ENCODE measurements around the gene MAP1LC3B.
"Not testable (repeated sequence)": the region's sequence is repeated elsewhere in the genome, so short reads cannot be mapped to it uniquely, and the experiment has no call there.

MAP1LC3B gene

GRCh38 chr16:87380881-87381280, 11.3 kb upstream of the MAP1LC3B start:
- no peak for DNase-seq (ENCODE audit: low spot score)

- no peak for DNase-seq (ENCODE audit: low spot score)
These were observed 9.9 kb upstream of the MAP1LC3B start for GRCh38 chr16:87382023-87382785.

- DNase-seq (ENCODE audit: low spot score): peak; percentile 91
These were observed 8.5 kb upstream of the MAP1LC3B start, which contains the start of gene FBXO31 for GRCh38 chr16:87383505-87384161. Gene FBXO31 (minus strand): TSS chr16:87383776. CDS start chr16:87383744, 32 bp downstream.

- no peak for DNase-seq (ENCODE audit: low spot score)
These were observed 7.8 kb upstream of the MAP1LC3B start for GRCh38 chr16:87384162-87384874.

GRCh38 chr16:87384875-87385167, 7.3 kb upstream of the MAP1LC3B start:
- not testable (repeated sequence) for DNase-seq (ENCODE audit: low spot score)

GRCh38 chr16:87387942-87388817, 4.0 kb upstream of the MAP1LC3B start:
- DNase-seq (ENCODE audit: low spot score): peak; percentile 99

- no peak for DNase-seq (ENCODE audit: low spot score)
These were observed 3.4 kb upstream of the MAP1LC3B start for GRCh38 chr16:87388818-87389134.

- DNase-seq (ENCODE audit: low spot score): no peak
These were observed 2.9 kb upstream of the MAP1LC3B start for GRCh38 chr16:87389245-87389644.

GRCh38 chr16:87389914-87390313, 2.2 kb upstream of the MAP1LC3B start:
- DNase-seq (ENCODE audit: low spot score): not testable (repeated sequence)

- no peak for DNase-seq (ENCODE audit: low spot score)
These were observed 1.4 kb upstream of the MAP1LC3B start for GRCh38 chr16:87390641-87391323.

- DNase-seq (ENCODE audit: low spot score): peak; percentile 57
These were observed 699 bp upstream of the MAP1LC3B start for GRCh38 chr16:87391324-87391949.

- DNase-seq (ENCODE audit: low spot score): peak; percentile 60
These were observed 914 bp downstream of the MAP1LC3B start for GRCh38 chr16:87392821-87393679.

GRCh38 chr16:87393680-87394055, 1.5 kb downstream of the MAP1LC3B start:
- DNase-seq (ENCODE audit: low spot score): no peak

GRCh38 chr16:87395181-87395842, 3.2 kb downstream of the MAP1LC3B start:
- no peak for DNase-seq (ENCODE audit: low spot score)

- DNase-seq (ENCODE audit: low spot score): no peak
These were observed 12.9 kb downstream of the MAP1LC3B start for GRCh38 chr16:87404764-87405625.

- no peak for DNase-seq (ENCODE audit: low spot score)
These were observed 14.5 kb downstream of the MAP1LC3B start for GRCh38 chr16:87406495-87407088.

- DNase-seq (ENCODE audit: low spot score): no peak
These were observed 15.5 kb downstream of the MAP1LC3B start for GRCh38 chr16:87407511-87408112.

GRCh38 chr16:87409153-87409552, 17.0 kb downstream of the MAP1LC3B start:
- no peak for DNase-seq (ENCODE audit: low spot score)

Data from globus pallidus (tissue), 1 donor.